Mesothelial cell of epicardium (in vitro differentiated cells): ENCODE measurements around the gene MTA2. TPM values are rescaled to one million over a fixed set of nuclear protein-coding genes. Genes with fewer than 3 reads are reported as not detected.
"Not testable (repeated sequence)": the region's sequence is repeated elsewhere in the genome, so short reads cannot be mapped to it uniquely, and the experiment has no call there.

Experiments
- DNase-seq, 2 experiments: peaks; one replicate each; pipeline ENCODE4 v3.0.0; 2021; ENCODE audit warnings: low spot score in 2 of 2; ENCODE audit not compliant: unreplicated experiment in 2 of 2
- H3K27ac Mint-ChIP-seq: 2 replicates; pipeline ENCODE4 v1.8.0; 2021; ENCODE audit warnings: mixed read lengths
- H3K27me3 Mint-ChIP-seq: 2 replicates; pipeline ENCODE4 v1.8.0; 2021; ENCODE audit warnings: low read depth, mixed read lengths
- H3K36me3 Mint-ChIP-seq: 2 replicates; pipeline ENCODE4 v1.8.0; 2021; ENCODE audit warnings: mixed read lengths
- H3K4me1 Mint-ChIP-seq: 2 replicates; pipeline ENCODE4 v1.8.0; 2021; ENCODE audit warnings: mixed read lengths
- H3K4me3 Mint-ChIP-seq: 2 replicates; pipeline ENCODE4 v1.8.0; 2021; ENCODE audit warnings: mild to moderate bottlenecking, moderate library complexity, mixed read lengths
- H3K9me3 Mint-ChIP-seq: 2 replicates; pipeline ENCODE4 v1.8.0; 2021; ENCODE audit warnings: mixed read lengths
- total RNA-seq: library from RNA; stranded (reverse); gene quantifications from 3 replicates; pipeline ENCODE4 v1.2.1, GENCODE V29; 2021
- TF ChIP-seq, protein P1 (sequence below): fragments of 200-600 bp; sonication (generic); IDR thresholded peaks from one replicate; pipeline ENCODE4 v1.5.0; 2021; ENCODE audit warnings: antibody characterized with exemption; ENCODE audit not compliant: unreplicated experiment

Gene MTA2
- total RNA-seq, 1 donor from 2014 or later, result 126 TPM

DNA sequence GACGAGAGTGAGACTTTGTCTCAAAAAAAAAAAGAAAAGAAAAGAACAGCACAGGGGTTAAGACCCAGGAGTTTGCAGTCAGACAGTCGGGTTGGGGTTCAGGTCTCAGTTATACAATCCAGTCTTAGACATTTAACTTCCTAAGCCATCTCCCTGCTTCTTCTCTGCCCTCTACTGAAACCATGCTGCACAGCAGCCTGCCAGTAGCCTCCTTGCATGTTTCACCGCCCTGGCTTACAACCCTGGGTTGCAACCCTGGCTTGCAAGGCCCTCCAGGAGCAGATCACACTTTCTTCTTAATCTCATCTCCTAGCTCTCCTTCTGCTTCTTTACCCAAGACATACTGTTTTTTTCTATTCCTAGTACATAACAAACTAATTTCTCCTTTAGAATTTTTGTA lies 26.0 kb upstream of the MTA2 start:
- Mint-ChIP-seq H3K36me3 (peaks cover 49% of the 10 kb centered on the region), H3K4me1 (no peaks in the 10 kb centered on the region), H3K4me3 (no peak overlapping the region), H3K9me3 (no peaks in the 10 kb centered on the region), H3K27me3 (no peaks in the 10 kb centered on the region), H3K27ac (no peak overlapping the region)
- DNase-seq, result no peak
- TF ChIP-seq, protein P1, sequence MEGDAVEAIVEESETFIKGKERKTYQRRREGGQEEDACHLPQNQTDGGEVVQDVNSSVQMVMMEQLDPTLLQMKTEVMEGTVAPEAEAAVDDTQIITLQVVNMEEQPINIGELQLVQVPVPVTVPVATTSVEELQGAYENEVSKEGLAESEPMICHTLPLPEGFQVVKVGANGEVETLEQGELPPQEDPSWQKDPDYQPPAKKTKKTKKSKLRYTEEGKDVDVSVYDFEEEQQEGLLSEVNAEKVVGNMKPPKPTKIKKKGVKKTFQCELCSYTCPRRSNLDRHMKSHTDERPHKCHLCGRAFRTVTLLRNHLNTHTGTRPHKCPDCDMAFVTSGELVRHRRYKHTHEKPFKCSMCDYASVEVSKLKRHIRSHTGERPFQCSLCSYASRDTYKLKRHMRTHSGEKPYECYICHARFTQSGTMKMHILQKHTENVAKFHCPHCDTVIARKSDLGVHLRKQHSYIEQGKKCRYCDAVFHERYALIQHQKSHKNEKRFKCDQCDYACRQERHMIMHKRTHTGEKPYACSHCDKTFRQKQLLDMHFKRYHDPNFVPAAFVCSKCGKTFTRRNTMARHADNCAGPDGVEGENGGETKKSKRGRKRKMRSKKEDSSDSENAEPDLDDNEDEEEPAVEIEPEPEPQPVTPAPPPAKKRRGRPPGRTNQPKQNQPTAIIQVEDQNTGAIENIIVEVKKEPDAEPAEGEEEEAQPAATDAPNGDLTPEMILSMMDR, result no peak

DNA sequence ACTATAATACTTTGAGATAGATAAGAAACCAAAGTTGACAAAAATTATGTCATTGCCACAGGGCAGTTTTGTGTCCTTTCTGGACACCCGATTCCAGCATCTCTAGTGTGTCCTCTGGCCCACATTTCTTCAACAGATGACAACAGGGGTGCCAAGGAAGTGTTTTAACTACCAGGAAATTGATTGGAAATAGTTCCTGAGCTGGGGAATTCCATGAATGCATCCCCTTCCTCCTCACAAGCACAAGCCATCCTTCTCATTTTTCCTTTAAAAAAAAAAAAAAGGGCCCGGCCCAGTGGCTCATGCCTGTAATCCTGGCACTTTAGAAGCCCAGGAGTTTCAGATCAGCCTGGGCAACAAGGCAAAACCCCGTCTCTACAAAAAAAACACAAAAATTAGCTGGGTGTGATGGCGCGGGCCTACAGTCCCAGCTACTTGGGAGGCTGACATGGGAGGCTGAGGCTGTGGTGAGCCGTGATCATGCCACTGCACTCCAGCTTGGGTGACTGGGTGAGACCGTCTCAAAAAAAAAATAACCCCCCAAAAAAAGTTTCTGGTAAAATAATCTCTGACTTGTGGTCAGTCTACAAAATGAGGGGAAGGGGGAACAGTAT lies 20.9 kb upstream of the MTA2 start:
- Mint-ChIP-seq H3K4me3 (peak overlapping the region; percentile 92), H3K9me3 (no peaks in the 10 kb centered on the region), H3K27ac (peak overlapping the region; percentile 97), H3K36me3 (peaks cover 19% of the 10 kb centered on the region), H3K4me1 (peaks cover 23% of the 10 kb centered on the region), H3K27me3 (no peaks in the 10 kb centered on the region)
- no peak for DNase-seq
- TF ChIP-seq, protein P1, result no peak

DNA sequence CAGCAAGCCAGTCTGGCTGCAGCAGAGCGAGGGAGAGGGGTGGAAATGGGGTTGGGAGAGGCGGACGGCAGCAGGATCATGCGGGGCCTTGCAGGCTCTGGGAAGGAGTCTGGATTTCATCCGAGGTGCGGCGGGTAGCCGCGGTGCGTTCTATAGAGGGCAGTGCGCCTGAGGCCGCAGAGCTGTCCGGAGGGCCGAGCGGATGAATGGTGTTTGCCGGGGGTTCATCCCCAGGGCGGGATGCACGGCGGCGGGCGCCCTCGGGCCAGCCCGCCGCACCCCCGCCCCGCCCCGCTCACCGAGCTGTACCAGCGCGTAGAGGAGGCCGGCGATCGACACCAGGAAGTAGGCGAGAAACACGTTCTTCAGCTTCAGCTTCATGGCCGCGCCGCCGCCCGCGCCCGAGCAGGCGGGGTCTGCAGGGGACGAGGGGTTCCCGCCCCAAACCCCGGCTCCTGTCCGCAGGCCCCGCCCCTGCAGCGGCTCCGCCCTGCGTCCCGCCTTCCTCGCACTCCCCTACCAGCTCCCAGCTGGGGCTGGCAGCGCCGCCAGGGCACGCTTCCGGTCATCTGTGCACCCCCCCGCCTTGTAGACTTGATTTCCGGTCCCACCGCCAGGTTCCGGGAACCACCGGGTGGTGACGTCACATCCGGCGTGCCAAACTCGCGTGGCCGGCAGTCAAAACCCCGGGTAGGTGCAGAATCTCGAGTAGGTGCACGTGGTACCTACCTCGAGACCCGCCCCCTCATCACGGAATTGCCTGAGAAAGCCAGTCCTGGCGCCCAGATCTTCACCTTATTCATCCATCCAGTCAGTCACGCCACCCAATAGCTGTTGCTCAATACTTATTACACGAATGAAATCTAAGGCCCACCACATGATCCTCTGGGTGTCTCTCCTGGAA lies 20.2 kb upstream of the MTA2 start, which contains the start of gene B3GAT3:
TSS of gene B3GAT3 (minus strand) at position 420 of the 904 bp plus-strand sequence. CDS start at position 381, 39 bp downstream.
- Mint-ChIP-seq H3K36me3 (peaks cover 14% of the 10 kb centered on the region), H3K4me1 (peaks cover 23% of the 10 kb centered on the region), H3K4me3 (peak within 1 kb of the TSS; percentile 92), H3K27me3 (no peaks in the 10 kb centered on the region), H3K9me3 (no peaks in the 10 kb centered on the region), H3K27ac (peak within 1 kb of the TSS; percentile 97)
- TF ChIP-seq, protein P1, result no peak
- peak; percentile 92 to 96 for DNase-seq

DNA sequence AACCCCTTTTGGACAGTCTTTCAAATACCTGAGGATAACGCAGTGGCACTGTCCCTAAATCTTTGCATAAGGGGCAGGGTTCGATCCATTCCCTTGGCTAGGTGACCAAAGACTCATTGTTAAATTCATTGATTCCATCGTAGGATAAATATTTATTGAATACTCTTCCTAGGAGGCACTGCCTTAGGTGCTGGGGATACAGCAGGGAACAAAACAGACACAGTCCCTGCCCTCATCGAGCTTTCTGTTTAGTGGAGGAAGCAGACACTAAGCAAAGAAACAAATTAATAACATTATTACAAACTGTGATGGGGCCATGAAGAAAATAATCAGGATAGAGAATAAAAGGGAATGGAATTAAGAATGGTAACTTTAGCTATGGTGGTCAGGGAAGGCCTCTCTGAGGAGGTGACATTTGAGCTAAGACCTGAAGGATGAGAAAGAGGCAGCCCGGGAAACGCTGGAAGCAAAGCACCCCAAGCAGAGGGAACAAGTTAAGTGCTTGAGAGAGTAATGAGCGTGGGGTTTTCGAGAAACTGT lies 19.4 kb upstream of the MTA2 start:
- peaks cover 12% of the 10 kb centered on the region for H3K36me3 Mint-ChIP-seq
- TF ChIP-seq, protein P1, result no peak
- peaks cover 23% of the 10 kb centered on the region for H3K4me1 Mint-ChIP-seq
- peak overlapping the region; percentile 94 for H3K27ac Mint-ChIP-seq
- no peaks in the 10 kb centered on the region for H3K9me3 Mint-ChIP-seq
- DNase-seq, result no peak
- peak overlapping the region; percentile 92 for H3K4me3 Mint-ChIP-seq
- no peaks in the 10 kb centered on the region for H3K27me3 Mint-ChIP-seq

DNA sequence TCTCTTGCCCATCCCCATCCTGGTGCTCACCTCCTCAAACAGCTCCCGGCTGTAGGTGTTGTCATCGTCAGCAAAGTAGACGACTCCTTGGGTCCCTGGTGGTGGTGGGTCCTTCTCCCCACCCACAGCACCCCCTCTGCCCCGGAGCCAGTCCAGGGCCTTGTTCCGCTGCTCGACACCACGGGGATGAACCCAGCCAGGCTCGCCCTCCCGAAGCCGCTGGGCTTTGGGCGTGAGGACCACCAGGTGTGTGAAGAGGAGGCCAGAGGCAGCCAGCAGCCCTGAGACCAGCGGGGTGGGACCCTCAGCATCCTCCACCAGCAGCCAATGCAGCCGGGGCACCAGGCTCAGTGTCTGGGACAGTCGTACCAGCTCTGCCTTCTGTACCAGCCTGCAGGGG lies 15.3 kb upstream of the MTA2 start:
- peaks cover 20% of the 10 kb centered on the region for H3K4me1 Mint-ChIP-seq
- not testable (repeated sequence) for DNase-seq, H3K4me3 Mint-ChIP-seq, H3K27ac Mint-ChIP-seq, H3K36me3 Mint-ChIP-seq, H3K9me3 Mint-ChIP-seq, H3K27me3 Mint-ChIP-seq

DNA sequence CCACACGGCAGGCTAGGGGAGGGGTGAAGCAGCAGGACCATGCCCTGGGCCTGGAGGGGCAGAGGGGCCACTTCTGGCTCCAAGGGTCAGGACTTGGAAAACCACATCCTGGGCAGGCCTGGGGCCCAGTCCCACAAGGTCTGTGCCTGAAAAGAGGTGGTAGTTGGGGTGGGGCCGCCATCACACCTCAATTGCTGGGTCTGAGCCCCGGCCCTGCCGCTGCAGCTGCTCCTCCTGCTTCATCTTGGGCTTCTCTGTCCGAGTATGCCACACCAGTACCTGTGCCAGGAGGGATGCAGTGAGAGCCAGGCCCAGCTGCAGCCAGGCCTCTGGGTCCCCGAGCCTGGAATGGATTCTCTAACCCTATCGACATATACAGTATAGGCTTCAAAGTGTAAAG lies 13.9 kb upstream of the MTA2 start:
- H3K27ac Mint-ChIP-seq, result no peak overlapping the region
- no peak overlapping the region for H3K4me3 Mint-ChIP-seq

More for the DNA sequence above, 13.9 kb upstream of the MTA2 start:
- no peaks in the 10 kb centered on the region for H3K9me3 Mint-ChIP-seq
- peaks cover 25% of the 10 kb centered on the region for H3K4me1 Mint-ChIP-seq
- TF ChIP-seq, protein P1, result no peak
- DNase-seq, result no peak
- H3K36me3 Mint-ChIP-seq, result peaks cover 3% of the 10 kb centered on the region
- no peaks in the 10 kb centered on the region for H3K27me3 Mint-ChIP-seq
